NB4 (cell line): ENCODE measurements around the gene PDHX.
A peak's percentile ranks its signal among the peaks of the same experiment; 100 is the strongest.

Experiments used
- DNase-seq: peaks from one replicate; pipeline ENCODE4 v3.0.0; 2010; ENCODE audit warnings: low read depth
- H3K4me3 ChIP-seq: one replicate; pipeline ENCODE4 v1.5.1; 2011; ENCODE audit warnings: mild to moderate bottlenecking, low read depth, low read length, moderate library complexity
- CTCF ChIP-seq: IDR thresholded peaks from one replicate; pipeline ENCODE4 v1.5.1; 2012; ENCODE audit warnings: low read depth, low read length
- MAX ChIP-seq: IDR thresholded peaks from 2 replicates; pipeline ENCODE4 v1.6.1; 2011; ENCODE audit warnings: low read depth, low read length
- MYC ChIP-seq: IDR thresholded peaks from 2 replicates; pipeline ENCODE4 v1.6.1; 2011; ENCODE audit warnings: low read depth, low read length
- POLR2A ChIP-seq: IDR thresholded peaks from 2 replicates; pipeline ENCODE4 v1.6.1; 2011; ENCODE audit warnings: mild to moderate bottlenecking; ENCODE audit not compliant: insufficient read length; ENCODE audit errors: extremely low read depth

The PDHX gene

GRCh38 chr11:35034401-35034800 is 118.0 kb downstream of the PDHX start:
- no peak for DNase-seq
- H3K4me3 ChIP-seq: no peak overlapping the region
- TF ChIP-seq CTCF (no peak), MAX (no peak), MYC (no peak), POLR2A (no peak)

- TF ChIP-seq POLR2A (no peak), CTCF (no peak), MYC (no peak), MAX (peak; percentile 90)
- peak; percentile 99 for DNase-seq
- peak overlapping the region; percentile 4 for H3K4me3 ChIP-seq
Measured at GRCh38 chr11:35035894-35036408, 119.5 kb downstream of the PDHX start.

GRCh38 chr11:35036639-35037038 is 120.2 kb downstream of the PDHX start:
- no peak for TF ChIP-seq MAX
- no peak for TF ChIP-seq POLR2A
- no peak for TF ChIP-seq MYC
- no peak overlapping the region for H3K4me3 ChIP-seq
- DNase-seq: peak; percentile 91

GRCh38 chr11:35038211-35038928 is 122.0 kb downstream of the PDHX start:
- peak; percentile 75 for TF ChIP-seq MYC
- no peak for TF ChIP-seq CTCF
- peak; percentile 78 for TF ChIP-seq MAX
- H3K4me3 ChIP-seq: no peak overlapping the region
- DNase-seq: peak; percentile 50

DNA sequence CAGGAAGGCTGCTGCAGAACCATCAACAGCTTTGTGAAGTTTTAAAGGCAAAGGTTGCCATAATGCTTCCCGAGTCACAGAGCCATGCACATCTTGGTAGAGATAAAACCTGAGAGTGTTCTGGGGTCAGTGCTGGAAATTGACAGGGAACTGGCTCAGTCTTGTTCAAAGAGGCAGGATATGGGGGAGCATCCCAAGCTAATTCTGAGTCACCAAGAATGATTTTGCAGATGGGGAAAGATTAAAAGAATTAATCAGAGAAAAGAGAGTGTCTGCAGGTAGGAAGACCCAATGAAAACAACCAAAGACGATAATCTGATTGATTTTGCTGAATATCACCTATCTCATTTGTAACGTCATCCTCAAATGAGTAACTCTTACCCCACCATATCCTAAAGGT is 122.7 kb downstream of the PDHX start:
- no peak overlapping the region for H3K4me3 ChIP-seq
- TF ChIP-seq CTCF (no peak), MYC (no peak), MAX (no peak), POLR2A (no peak)
- DNase-seq: no peak

DNA sequence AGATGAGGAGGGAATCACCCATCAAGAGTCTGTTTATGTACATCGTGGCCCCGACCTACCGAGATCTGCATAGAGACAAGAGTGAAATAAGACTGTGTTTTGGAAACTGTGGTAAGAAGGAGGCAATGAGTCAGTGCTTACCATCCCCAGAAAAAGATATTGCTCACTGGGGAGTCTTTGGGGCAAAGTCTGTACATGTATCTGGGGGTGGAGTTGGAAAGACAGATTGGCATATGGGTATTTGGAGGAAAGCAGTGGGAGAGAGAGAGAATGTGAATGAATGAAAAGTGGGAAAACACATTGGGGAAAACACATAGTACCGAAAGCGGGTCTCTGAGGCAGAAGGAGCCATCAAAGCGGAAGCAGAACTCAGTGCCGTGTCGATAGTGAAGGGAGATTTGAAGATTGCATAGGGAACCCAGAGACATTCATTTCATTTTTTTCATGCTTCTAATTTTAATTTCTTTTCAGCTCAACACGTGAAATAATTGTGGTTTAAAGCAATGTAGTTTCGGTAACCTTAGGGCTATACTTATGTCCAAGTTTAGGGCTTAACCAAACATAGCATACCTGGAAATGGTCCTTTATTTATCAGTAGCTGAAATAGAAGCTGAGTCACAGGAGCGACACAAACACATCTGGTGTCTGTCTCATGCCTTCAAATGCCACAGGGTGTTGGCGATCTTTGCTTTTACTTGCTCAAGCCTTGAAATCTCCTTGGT is 124.0 kb downstream of the PDHX start:
- peak overlapping the region; percentile 58 for H3K4me3 ChIP-seq
- TF ChIP-seq MAX (peak; percentile 45; the same call in 1 of the 2 replicates), MYC (0 out of 2 replicates have a peak, but pooled peaks have one; percentile 29), CTCF (no peak), POLR2A (no peak)
- peak; percentile 91 for DNase-seq
